IMR-90 (cell line): ENCODE data around the gene ENAH. TPM values are rescaled to one million over a fixed set of nuclear protein-coding genes. Genes with fewer than 3 reads are reported as not detected.

Experiments
- ATAC-seq: fragments of 200-7000 bp; cut with Tn5 transposase; 2 replicates; pipeline ENCODE4 v1.9.1; 2020; ENCODE audit warnings: low read depth, mild to moderate bottlenecking, moderate library complexity
- BruUV-seq: library from RNA; stranded (reverse); fragments of 400-500 nt; replicated peaks from 2 replicates; lab custom pipeline; 2021; lab: Mats Ljungman, UMichigan
- CTCF ChIA-PET: fragments of 300-600 bp; formaldehyde crosslinking; extraction: SDS; loops from one replicate; lab custom pipeline; 2021; ENCODE audit warnings: antibody characterized with exemption; lab: Yijun Ruan, JAX
- POLR2A ChIA-PET: fragments of 300-600 bp; sonication (Branson Sonifier 250); formaldehyde crosslinking; loops from one replicate; lab custom pipeline; 2022; ENCODE audit warnings: antibody characterized with exemption; ENCODE audit not compliant: unreplicated experiment; lab: Charles Lee
- DNase-seq: peaks from one replicate; pipeline ENCODE4 v3.0.0; 2013
- H2AFZ ChIP-seq: replicated peaks from 2 replicates; pipeline ENCODE3; 2013; ENCODE audit warnings: low read length, mild to moderate bottlenecking; ENCODE audit not compliant: poor library complexity
- H2AK5ac ChIP-seq: 2 replicates; pipeline ENCODE4 v1.6.1; 2013; ENCODE audit warnings: low read depth, low read length, inconsistent platforms
- H2AK9ac ChIP-seq: replicated peaks from 2 replicates; pipeline ENCODE3; 2013; ENCODE audit warnings: mild to moderate bottlenecking, low read depth, low read length, moderate library complexity; ENCODE audit not compliant: poor library complexity
- H2BK120ac ChIP-seq: 2 replicates; pipeline ENCODE4 v1.6.1; 2013; ENCODE audit warnings: low read depth, low read length, inconsistent platforms
- H2BK15ac ChIP-seq: 3 replicates; pipeline ENCODE4 v1.6.1; 2013; ENCODE audit warnings: low read depth, low read length, inconsistent platforms
- H2BK20ac ChIP-seq: 2 replicates; pipeline ENCODE4 v1.6.1; 2013; ENCODE audit warnings: low read depth, mild to moderate bottlenecking, inconsistent platforms, low read length, moderate library complexity
- H2BK5ac ChIP-seq: 2 replicates; pipeline ENCODE4 v1.6.1; 2013; ENCODE audit warnings: mild to moderate bottlenecking, low read depth, low read length, inconsistent platforms; ENCODE audit not compliant: poor library complexity, severe bottlenecking
- H3K14ac ChIP-seq: replicated peaks from 2 replicates; pipeline ENCODE4 v1.6.1; 2013; ENCODE audit warnings: low read depth, low read length, inconsistent platforms
- H3K18ac ChIP-seq: 2 replicates; pipeline ENCODE4 v1.6.1; 2013; ENCODE audit warnings: low read depth, low read length, control low read depth
- H3K23ac ChIP-seq: 2 replicates; pipeline ENCODE4 v1.6.1; 2013; ENCODE audit warnings: low read depth, low read length, inconsistent platforms
- H3K27ac ChIP-seq: 2 replicates; pipeline ENCODE4 v1.5.1; 2013; ENCODE audit warnings: mild to moderate bottlenecking, control low read depth, low read length; ENCODE audit not compliant: insufficient read depth
- H3K27me3 ChIP-seq: 2 replicates; pipeline ENCODE4 v1.6.1; 2013; ENCODE audit warnings: low read length; ENCODE audit not compliant: control insufficient read depth, insufficient read depth
- H3K36me3 ChIP-seq: 2 replicates; pipeline ENCODE4 v1.6.1; 2013; ENCODE audit warnings: low read length, mixed read lengths; ENCODE audit not compliant: control insufficient read depth, insufficient read depth
- H3K4ac ChIP-seq: 2 replicates; pipeline ENCODE4 v1.6.1; 2013; ENCODE audit warnings: low read depth, low read length, inconsistent platforms
- H3K4me1 ChIP-seq: 2 replicates; pipeline ENCODE4 v1.6.1; 2013; ENCODE audit warnings: low read length, mixed read lengths; ENCODE audit not compliant: control insufficient read depth, insufficient read depth
- H3K4me2 ChIP-seq: 2 replicates; pipeline ENCODE4 v1.6.1; 2013; ENCODE audit warnings: low read depth, mild to moderate bottlenecking, control low read depth, low read length, moderate library complexity
- H3K4me3 ChIP-seq: 2 replicates; pipeline ENCODE4 v1.5.1; 2013; ENCODE audit warnings: low read depth, mild to moderate bottlenecking, control low read depth, low read length, moderate library complexity; ENCODE audit not compliant: insufficient read depth
- H3K56ac ChIP-seq: 2 replicates; pipeline ENCODE4 v1.6.1; 2013; ENCODE audit warnings: low read length, inconsistent platforms; ENCODE audit not compliant: insufficient read depth; ENCODE audit errors: extremely low read depth
- H3K79me1 ChIP-seq, 2 experiments: 2 replicates each; pipeline ENCODE4 v1.6.1; 2013; ENCODE audit warnings: low read length in 2 of 2, inconsistent platforms in 1 of 2, low read depth in 1 of 2
- H3K9ac ChIP-seq: 2 replicates; pipeline ENCODE4 v1.6.1; 2013; ENCODE audit warnings: low read depth, low read length, control low read depth
- H3K9me1 ChIP-seq: 2 replicates; pipeline ENCODE4 v1.6.1; 2013; ENCODE audit warnings: low read length, inconsistent platforms; ENCODE audit not compliant: insufficient read depth
- H3K9me3 ChIP-seq: 2 replicates; pipeline ENCODE4 v1.6.1; 2013; ENCODE audit warnings: low read length; ENCODE audit not compliant: control insufficient read depth, insufficient read depth
- H4K20me1 ChIP-seq: 2 replicates; pipeline ENCODE4 v1.6.1; 2013; ENCODE audit warnings: low read length, inconsistent platforms; ENCODE audit not compliant: insufficient read depth
- H4K5ac ChIP-seq: 2 replicates; pipeline ENCODE4 v1.6.1; 2013; ENCODE audit warnings: mild to moderate bottlenecking, low read depth, low read length, control low read depth
- H4K8ac ChIP-seq, 2 experiments: 2 replicates each; pipeline ENCODE4 v1.6.1; 2013; ENCODE audit warnings: low read depth in 2 of 2, low read length in 2 of 2, control low read depth in 1 of 2, inconsistent platforms in 1 of 2
- H4K91ac ChIP-seq: 2 replicates; pipeline ENCODE4 v1.6.1; 2013; ENCODE audit warnings: low read depth, low read length, inconsistent platforms; ENCODE audit not compliant: insufficient read depth
- BHLHE40 ChIP-seq: fragments of 150-350 bp; IDR thresholded peaks from 2 replicates; pipeline ENCODE4 v1.6.1; 2016; ENCODE audit warnings: mild to moderate bottlenecking, low read depth, low read length
- CEBPB ChIP-seq: IDR thresholded peaks from 2 replicates; pipeline ENCODE4 v1.6.1; 2012; ENCODE audit warnings: low read depth, low read length, improper control_type of control experiment
- CHD1 ChIP-seq: IDR thresholded peaks from 2 replicates; pipeline ENCODE4 v1.6.1; 2012; ENCODE audit warnings: low read depth, low read length, improper control_type of control experiment
- MAFK ChIP-seq: IDR thresholded peaks from 2 replicates; pipeline ENCODE4 v1.6.1; 2012; ENCODE audit warnings: low read depth, low read length, improper control_type of control experiment
- MAZ ChIP-seq: IDR thresholded peaks from 2 replicates; pipeline ENCODE4 v1.6.1; 2012; ENCODE audit warnings: low read depth, mild to moderate bottlenecking, low read length, improper control_type of control experiment, moderate library complexity, borderline replicate concordance
- MXI1 ChIP-seq: IDR thresholded peaks from 2 replicates; pipeline ENCODE4 v1.6.1; 2012; ENCODE audit warnings: low read depth, mild to moderate bottlenecking, low read length, moderate library complexity, borderline replicate concordance
- NFE2L2 ChIP-seq: fragments of 150-350 bp; IDR thresholded peaks from 2 replicates; pipeline ENCODE4 v1.6.1; 2016; ENCODE audit warnings: low read depth, mild to moderate bottlenecking, low read length
- POLR2A ChIP-seq: IDR thresholded peaks from 2 replicates; pipeline ENCODE4 v1.6.1; 2012; ENCODE audit warnings: mild to moderate bottlenecking, low read depth, low read length
- RAD21 ChIP-seq: IDR thresholded peaks from 2 replicates; pipeline ENCODE4 v1.6.1; 2012; ENCODE audit warnings: low read length, improper control_type of control experiment
- RCOR1 ChIP-seq: IDR thresholded peaks from 2 replicates; pipeline ENCODE4 v1.6.1; 2012; ENCODE audit warnings: mild to moderate bottlenecking, low read length, improper control_type of control experiment; ENCODE audit not compliant: insufficient replicate concordance
- RFX5 ChIP-seq: IDR thresholded peaks from 2 replicates; pipeline ENCODE4 v1.8.0; 2012; ENCODE audit warnings: low read depth, mild to moderate bottlenecking, low read length, moderate library complexity
- SMC3 ChIP-seq: fragments of 150-350 bp; IDR thresholded peaks from 2 replicates; pipeline ENCODE4 v1.6.1; 2016; ENCODE audit warnings: low read depth, mild to moderate bottlenecking, antibody characterized with exemption, low read length, moderate library complexity
- WGBS, 2 experiments: methylation state at CpG; one replicate each; pipeline versions ENCODE4 v1.1.5 to v1.1.7; 2013; ENCODE audit warnings: missing lambda C conversion rate in 2 of 2; ENCODE audit not compliant: insufficient read length in 1 of 2; ENCODE audit errors: extremely low coverage in 2 of 2; 5-methylcytosine and 5-hydroxymethylcytosine counted together
- dilution Hi-C: fragments of 300-500 bp; cut with HindIII; formaldehyde crosslinking; loops from one replicate; pipeline ENCODE4 v1.14.3; 2018; ENCODE audit warnings: low sequenced_read_pairs; ENCODE audit not compliant: unreplicated experiment
- in situ Hi-C: fragments of 300-500 bp; cut with MboI; formaldehyde crosslinking; loops from 3 replicates; pipeline ENCODE4 v1.14.3; 2019; ENCODE audit warnings: low sequenced_read_pairs, inconsistent platforms, mixed read lengths
- intact Hi-C: fragments of 100-400 bp; cut with micrococcal nuclease; formaldehyde crosslinking; loops from 2 replicates; pipeline ENCODE4 v1.10.0; 2022
- polyA plus RNA-seq, 3 experiments: library from polyadenylated mRNA; depleted of rRNA; stranded (reverse); fragments of >200 nt; gene quantifications; 2 replicates each; pipeline ENCODE4 v1.2.3, GENCODE V29; 2012; ENCODE audit warnings: low replicate concordance in 1 of 3
- total RNA-seq: library from RNA; depleted of rRNA; stranded (reverse); fragments of >200 nt; gene quantifications from 2 replicates; pipeline ENCODE4 v1.2.3, GENCODE V29; 2012
- TF ChIP-seq, protein P1 (sequence below): fragments of 150-350 bp; IDR thresholded peaks from 2 replicates; pipeline ENCODE4 v1.6.1; 2017; ENCODE audit warnings: mild to moderate bottlenecking, antibody characterized with exemption, low read length, low read depth
- TF ChIP-seq, protein P2 (sequence below): fragments of 150-350 bp; IDR thresholded peaks from 2 replicates; pipeline ENCODE4 v1.6.1; 2016; ENCODE audit warnings: low read depth, mild to moderate bottlenecking, low read length, moderate library complexity, borderline replicate concordance

The ENAH gene
- total and polyA plus RNA-seq, 2 of the 4 experiments (the other 2 are of a cell fraction) = 61.3 to 86.9 TPM

DNA sequence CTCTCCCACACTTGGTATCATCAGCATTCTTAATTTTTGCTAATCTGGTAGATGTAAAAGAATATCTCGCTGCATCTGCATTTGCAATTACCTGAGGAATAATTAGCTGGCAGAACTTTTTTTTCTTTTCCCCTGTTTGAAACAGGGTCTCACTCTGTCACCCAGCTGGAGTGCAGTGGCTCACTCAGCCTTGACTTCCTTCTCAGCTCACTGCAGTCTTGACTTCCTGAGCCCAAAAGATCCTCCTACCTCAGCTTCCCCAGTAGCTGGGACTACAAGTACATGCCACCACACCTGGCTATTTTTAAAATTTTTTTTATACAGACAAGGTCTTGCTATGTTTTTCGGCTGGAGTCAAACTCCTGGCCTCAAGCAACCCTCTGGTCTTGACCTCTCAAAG lies 35.4 kb upstream of the ENAH start:
- Histone ChIP-seq H4K91ac (no peak overlapping the region), H3K27ac (no peak overlapping the region), H4K5ac (no peak overlapping the region), H2AK5ac (no peak overlapping the region), H2BK120ac (no peak overlapping the region), H3K4me3 (no peak overlapping the region), H3K9me1 (0 out of 2 replicates have a peak, but pooled peaks cover 3% of the 10 kb centered on the region), H2BK5ac (no peak overlapping the region), H2AK9ac (no peak overlapping the region), H3K23ac (no peak overlapping the region), H3K4me1 (peaks cover 3% of the 10 kb centered on the region), H4K20me1 (no peaks in the 10 kb centered on the region), H3K36me3 (no peaks in the 10 kb centered on the region), H3K56ac (no peak overlapping the region), H3K14ac (no peak overlapping the region), H2BK15ac (no peak overlapping the region), H2AFZ (no peak overlapping the region), H3K9ac (no peak overlapping the region), H4K8ac (no peak overlapping the region), H3K4ac (no peak overlapping the region), H2BK20ac (no peak overlapping the region), H3K9me3 (no peaks in the 10 kb centered on the region), H3K27me3 (no peaks in the 10 kb centered on the region; the same call in 1 of the 2 replicates), H3K4me2 (no peak overlapping the region), H3K79me1 (no peaks in the 10 kb centered on the region), H3K18ac (no peak overlapping the region)
- intact Hi-C loops (no loop called here), dilution Hi-C loops (no loop called here), in situ Hi-C loops (no loop called here)
- DNase-seq (no peak), ATAC-seq (no peak)
- BruUV-seq = no TSS peak
- POLR2A ChIA-PET = no interaction called here
- no CpG with 5 or more reads among the region's 2 CpGs for WGBS, 2 experiments
- CTCF ChIA-PET = no interaction called here
- TF ChIP-seq RAD21 = no peak
- TF ChIP-seq, protein P1, sequence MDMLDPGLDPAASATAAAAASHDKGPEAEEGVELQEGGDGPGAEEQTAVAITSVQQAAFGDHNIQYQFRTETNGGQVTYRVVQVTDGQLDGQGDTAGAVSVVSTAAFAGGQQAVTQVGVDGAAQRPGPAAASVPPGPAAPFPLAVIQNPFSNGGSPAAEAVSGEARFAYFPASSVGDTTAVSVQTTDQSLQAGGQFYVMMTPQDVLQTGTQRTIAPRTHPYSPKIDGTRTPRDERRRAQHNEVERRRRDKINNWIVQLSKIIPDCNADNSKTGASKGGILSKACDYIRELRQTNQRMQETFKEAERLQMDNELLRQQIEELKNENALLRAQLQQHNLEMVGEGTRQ = no peak
- TF ChIP-seq CEBPB = no peak
- TF ChIP-seq SMC3 = no peak
- TF ChIP-seq, protein P2, sequence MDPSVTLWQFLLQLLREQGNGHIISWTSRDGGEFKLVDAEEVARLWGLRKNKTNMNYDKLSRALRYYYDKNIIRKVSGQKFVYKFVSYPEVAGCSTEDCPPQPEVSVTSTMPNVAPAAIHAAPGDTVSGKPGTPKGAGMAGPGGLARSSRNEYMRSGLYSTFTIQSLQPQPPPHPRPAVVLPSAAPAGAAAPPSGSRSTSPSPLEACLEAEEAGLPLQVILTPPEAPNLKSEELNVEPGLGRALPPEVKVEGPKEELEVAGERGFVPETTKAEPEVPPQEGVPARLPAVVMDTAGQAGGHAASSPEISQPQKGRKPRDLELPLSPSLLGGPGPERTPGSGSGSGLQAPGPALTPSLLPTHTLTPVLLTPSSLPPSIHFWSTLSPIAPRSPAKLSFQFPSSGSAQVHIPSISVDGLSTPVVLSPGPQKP = no peak
- no peak for TF ChIP-seq RCOR1
- TF ChIP-seq MAFK = no peak
- no peak for TF ChIP-seq BHLHE40
- TF ChIP-seq MAZ = no peak
- TF ChIP-seq RFX5 = no peak
- TF ChIP-seq CHD1 = no peak
- TF ChIP-seq POLR2A = no peak
- no peak for TF ChIP-seq NFE2L2
- no peak for TF ChIP-seq MXI1
